GM19455 (cell line): ENCODE results near the gene IL3.
"Not testable (repeated sequence)": the region's sequence is repeated elsewhere in the genome, so short reads cannot be mapped to it uniquely, and the experiment has no call there.

Source experiments
- ATAC-seq: cut with Tn5 transposase; IDR thresholded peaks from one replicate; pipeline ENCODE4 v1.9.1; 2021; ENCODE audit not compliant: unreplicated experiment

The IL3 gene

DNA sequence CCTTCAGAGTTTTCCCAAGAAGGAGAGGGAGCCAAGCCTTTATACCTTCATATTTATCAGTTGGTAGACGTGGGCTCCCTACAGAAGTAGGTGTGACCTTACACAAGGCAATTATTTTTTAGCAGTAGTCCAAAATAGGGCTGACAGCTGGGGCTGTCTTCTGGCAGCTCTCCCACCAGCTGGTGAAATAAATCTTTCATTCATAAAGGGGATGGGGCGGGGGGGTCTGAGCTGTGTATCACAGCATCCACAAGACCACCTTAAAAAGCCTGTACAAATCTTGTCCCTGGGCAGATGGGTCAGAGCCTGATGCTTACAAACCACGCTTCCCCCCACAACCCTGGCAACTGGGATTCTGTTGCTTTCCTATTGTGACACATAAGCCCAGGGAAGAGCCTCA is 32.8 kb downstream of the IL3 start:
- no peak for ATAC-seq

DNA sequence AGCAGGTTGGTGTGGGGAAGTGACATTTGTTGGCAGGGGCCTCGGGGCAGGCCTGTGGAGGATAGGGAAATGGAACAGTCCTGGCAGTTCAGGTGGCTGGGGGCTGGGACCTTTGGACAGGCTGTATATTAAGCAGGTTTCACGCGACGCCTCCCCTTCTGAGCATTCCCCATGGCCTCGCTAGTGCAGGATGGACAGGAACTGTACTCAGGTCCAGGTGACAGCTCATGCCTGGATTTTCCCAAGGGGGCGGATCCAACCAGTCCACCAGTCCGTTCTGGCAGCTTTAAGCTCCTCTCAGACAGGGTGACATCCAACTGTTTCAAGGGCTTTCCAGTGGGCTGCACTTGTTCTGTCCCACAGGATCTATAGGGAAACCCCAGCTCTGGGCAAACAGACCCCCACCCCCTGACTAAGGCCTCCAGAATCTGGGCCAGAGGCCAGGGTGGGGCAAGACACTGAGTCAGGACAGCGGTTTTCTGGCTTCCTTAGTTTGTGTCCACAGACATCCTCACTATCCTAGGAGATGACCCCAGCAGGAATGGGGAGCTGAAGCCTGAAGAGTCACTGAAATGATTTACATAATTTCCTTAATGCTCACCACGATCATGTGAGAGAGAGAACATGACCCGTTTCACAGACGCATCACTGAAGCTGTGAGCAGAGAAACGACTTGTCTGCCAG is 34.1 kb downstream of the IL3 start:
- no peak for ATAC-seq

DNA sequence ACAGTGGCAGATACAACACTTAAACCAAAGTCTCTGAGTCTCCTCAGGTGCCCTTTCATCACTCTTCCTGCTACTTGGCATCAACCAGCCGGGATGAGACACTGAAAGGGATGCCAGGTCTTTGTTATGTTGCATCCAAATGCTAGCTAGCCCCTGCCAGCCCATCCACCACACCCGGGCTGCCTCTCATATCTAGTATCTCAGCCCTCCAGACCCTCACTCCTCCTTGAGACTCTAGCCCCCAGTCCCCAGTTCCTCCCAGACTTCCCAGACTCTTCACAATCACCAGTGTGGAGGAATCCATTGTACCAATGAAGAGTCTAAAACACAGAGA is 34.6 kb downstream of the IL3 start:
- ATAC-seq = no peak

DNA sequence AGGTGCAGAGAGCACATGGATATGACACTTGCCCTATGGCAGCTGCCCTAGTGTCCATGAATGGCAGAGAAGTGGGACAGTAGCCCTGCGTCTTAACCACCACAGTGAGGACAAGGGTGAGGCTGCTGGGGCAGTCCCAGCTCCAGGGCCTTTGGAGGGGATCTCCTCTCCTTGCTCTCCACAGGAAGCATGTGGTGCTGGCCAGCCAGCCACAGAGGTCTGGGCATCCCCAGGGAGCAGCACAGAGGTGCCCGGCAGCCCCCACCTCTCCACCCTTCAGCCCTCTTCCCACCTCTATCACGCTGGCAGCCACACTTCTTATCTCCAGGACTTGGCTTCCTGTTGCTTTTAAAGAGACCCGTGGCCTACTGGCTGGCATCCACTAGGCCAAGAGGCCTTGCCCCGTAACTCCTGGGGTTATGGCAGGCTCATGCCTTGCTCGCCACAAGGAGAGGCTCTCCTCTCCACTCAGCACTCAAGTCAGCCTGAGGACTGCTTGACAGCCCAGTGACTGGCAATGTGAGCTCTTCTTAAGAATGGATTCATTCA is 35.0 kb downstream of the IL3 start:
- ATAC-seq = no peak

DNA sequence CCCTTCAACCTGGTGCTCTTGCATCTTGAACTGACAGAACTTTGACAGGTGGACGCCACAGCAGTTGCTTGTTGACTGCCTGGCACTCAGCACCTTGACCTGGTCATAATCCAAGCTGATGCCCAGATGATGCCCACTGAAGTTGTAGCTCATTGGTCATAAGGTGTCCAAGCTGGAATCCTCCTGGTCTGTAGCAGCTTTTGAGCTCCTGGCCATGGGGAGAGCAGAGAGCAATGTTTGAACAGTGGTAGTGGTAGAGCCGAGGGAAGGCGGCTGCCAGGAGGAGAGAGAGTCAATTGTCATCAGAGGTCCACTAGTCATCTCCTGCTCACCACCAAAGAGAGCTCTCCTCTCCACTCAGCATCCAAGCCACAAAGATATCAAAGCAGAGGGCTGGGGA is 36.4 kb downstream of the IL3 start:
- ATAC-seq = no peak

DNA sequence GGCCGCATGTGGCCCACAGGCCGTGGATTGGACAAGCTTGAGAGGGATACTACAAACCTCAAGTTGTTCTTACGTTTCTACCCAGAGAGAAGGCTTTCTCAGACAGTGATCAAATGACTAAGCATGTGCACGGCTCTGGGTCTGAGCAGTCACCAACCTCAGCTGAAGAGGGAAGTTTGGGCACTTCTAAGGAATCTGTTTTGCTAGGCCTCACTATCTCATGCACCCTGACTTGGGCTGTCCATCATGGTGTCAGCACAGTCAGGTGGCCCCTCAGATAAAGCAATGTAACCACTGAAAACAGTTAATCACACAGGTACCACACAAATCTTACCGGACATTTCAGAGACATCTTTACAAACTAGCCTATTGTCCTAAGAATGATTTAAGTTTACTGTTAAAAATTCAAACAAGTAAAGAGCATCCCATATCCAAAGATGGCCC is 37.7 kb downstream of the IL3 start:
- no peak for ATAC-seq

DNA sequence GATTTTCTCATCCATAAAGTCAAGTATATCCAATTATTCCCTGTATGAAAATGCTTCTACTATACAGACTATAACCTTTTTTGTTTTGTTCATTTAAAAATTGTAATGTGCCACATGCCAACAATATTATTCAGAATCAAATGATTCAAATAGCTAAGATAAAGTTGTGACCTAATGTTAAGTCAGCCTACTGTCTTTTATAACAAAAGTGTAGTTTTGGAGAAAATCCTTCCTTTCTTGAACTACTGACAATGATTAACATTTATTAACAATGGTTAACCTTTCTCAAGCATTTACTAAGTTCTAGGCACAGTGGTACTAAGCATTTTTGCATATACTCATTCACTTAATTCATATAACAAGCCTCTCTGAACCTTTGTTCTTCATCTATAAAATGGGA is 38.2 kb downstream of the IL3 start:
- no peak for ATAC-seq

DNA sequence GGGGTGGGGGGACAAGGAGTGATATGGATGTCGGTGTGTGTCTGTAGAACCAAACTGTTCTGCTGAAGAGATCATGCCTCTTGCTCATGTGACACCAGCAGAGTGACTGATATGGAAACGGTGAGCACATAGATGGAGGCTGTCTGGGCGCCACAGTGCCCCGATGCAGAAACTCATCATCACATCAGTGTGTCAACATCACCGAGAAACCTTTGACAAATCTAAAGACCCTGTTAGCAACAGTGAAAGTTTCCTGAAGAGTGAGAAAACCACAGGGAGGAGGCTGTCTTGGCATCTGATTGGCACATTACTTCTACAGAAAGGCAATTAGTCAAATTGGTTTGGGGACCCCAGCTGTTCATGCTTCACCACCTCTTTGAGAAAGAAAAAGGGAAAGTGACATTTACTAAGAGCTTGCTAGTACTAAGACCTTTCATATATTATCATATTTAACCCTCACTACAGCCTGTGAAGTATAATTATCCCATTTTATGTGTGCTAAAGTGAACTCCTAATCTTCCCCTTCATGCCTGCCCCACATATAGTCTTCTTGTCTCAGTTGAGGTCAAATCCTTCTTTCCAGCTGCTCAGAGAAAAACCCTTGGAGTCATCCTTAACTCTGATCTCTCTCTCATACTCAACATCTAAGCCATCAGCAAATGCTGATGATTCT is 38.8 kb downstream of the IL3 start:
- no peak for ATAC-seq

DNA sequence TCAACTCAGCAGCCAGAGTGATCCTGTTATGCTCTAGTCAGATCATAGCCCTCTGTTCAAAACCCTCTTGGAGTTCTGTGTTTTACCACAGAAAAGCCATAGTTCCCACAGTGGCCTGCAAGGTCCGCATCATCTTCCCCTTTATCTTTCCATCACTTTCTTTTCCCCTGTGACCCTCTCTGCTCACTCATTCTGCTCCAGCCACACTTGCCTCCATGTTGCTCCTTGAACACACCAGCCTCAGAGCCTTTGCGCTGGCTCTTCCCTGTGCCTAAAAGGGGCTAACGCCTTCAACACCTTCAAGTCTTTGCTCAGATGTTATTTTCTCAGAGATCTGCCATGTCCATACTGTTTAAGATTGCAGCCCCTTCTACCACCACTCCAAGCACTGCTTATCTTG is 39.5 kb downstream of the IL3 start:
- no peak for ATAC-seq

DNA sequence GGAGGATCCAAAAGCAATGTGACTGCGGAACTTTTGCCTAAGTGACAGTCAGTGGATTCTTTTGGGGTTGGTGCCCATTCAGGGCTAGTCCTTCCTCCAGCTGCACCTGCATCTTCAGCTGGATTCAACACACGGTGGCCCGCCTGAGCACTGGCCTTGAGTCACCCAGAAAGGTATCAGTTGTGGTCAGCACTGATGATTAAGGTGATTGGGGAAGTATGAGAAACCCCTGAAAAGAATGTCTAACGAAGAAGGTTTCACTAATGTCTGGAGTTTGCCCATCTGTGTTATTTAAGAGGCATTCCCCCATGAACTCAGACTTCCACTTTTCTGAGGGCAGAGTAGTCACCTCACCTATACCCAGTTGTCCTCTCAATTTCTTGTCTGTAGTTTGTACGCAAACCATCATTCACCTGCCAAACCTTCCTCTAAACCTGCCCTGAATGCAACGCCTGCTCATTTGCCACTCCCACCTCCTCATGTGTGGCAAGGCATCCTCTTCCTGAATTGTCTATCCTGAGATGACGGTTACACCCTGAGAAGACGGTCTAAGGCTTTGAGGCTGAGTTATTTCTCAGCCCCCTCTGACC is 40.3 kb downstream of the IL3 start:
- no peak for ATAC-seq

DNA sequence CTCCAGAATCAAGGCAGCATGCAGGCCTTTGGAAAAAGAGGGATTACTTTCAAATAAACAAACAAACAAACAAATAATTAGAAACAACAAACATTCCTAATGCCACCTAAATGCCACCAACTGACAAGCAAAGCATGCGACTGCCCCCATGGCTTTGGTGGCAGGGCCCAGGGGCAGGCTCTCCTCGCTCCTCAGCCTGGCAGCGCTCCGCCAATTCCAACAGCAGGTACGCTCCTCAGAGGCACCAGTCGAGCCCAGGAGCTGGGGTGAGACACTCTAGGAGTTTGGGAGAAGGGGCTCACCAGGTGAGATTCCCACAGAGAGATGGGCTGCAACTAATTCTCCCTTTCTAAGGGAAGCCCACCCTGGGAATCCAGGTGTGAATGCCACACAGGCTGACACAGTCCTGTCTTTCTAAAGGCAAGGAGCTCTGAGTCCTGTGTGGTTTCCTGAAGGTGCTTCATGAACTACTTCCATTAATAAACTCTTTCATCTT is 41.0 kb downstream of the IL3 start:
- ATAC-seq = no peak

DNA sequence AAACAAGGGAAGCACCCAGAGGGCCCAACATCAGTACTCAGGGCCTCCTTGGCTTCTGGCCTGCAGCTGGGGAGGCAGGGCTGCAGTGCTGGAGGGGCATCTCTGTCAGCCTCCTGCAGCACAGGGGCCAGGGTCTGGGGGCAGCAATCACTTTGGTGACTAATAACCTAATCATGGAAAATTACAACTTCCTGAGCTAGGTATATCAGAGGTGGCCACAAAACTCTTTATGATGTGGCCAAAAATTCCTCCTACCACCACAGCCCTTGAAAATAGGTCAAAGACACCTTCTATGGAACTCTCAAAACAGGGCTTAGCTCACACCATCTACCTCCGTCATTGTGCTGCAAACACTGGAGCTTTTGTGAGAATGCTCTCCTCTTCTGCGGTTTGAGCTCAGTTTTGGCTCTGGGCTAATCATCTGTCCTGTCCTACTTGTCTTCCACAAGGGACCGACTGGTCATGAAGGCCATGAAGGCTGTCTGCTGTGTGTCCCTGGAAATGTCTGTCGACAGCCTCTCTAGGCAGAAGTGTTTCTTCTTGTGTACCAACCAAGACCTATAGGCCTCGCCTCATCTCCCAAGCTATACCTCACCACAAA is 41.7 kb downstream of the IL3 start:
- ATAC-seq = no peak

DNA sequence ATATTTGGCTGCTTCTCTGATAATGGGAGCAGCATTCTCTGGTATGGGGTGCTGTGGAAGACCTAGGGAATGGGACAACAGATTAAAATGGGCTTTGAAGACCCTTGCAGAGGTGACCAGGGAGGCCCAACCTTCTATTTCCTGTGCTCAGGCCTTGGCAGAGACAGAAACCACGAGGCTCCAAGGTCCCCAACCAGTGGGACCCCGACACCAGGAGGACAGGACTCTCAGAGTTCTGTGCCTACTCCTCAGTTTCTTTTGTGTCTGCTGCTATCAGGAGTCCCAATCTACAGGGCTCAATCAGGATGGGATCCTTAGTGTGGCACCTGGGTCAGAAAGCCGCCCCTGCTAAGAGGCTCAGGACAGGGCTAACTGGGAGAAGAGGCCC is 42.5 kb downstream of the IL3 start:
- peak; percentile 6 for ATAC-seq

DNA sequence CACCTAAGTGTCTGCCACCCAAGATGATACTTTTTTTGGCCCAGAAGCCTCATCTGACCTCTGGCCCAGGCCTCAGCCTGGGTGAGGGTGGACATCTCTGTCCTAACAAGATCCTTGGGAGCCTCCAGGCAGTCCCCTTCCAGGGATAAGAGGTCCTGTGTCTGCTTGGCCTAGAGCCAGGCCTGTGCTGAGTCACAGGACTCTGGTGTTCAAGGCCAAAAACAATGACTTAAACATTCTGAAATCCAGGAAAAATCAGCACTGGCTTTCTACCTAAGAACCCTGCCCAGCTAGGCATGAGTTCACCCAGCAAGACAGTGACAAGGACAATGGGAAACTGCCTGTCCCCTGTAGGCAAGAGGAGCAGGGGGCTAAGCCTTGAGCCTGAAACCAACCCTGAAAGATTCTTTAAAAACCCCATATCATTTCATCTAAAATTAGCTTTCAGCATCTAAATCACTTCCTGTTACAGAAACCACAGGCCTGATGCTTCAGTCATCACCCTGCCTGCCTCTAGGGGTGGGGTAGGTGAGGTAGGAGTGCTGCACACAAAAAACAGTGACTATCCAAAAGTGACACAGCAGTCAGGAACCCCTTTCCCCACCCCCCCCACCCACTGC is 43.0 kb downstream of the IL3 start:
- ATAC-seq = peak; percentile 69

DNA sequence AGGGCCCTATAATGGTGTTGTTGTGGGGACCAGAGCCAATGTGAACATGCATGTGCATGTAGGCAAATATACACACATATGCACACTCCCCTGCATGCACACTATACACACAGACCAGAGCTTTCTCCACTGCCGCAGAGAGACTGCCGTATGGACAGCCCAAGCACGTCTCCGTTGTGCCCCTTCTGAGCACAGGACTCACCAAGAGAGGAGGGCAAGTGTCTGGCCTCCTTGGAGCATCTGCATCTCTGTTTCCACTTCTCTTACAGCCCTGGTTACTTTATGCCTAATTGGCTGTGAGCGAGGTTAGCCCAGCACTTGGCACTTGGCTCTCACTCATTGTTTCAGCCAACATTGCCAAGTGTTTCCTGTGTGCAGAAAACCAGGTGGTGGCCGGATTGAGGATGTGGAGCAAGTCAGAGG is 43.5 kb downstream of the IL3 start:
- ATAC-seq = peak; percentile 17

DNA sequence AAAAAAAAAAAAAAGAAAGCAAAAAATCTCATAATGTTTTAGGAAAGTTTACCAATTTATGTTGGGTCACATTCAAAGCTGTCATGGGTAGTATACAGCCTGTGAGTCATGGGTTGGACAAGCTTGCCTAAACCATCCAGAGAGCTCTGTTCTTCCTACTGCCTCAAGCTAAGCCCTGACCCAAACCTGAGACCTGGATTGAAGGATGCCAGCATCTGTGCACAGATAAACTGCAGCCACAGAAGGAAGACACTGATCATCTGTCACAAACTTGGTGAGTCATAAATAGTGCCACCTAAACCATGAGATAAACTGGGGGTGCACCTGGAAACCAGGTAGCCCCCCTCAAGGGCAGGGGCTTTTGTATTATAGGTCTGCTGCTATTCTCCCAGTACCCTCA is 44.1 kb downstream of the IL3 start:
- ATAC-seq = no peak

DNA sequence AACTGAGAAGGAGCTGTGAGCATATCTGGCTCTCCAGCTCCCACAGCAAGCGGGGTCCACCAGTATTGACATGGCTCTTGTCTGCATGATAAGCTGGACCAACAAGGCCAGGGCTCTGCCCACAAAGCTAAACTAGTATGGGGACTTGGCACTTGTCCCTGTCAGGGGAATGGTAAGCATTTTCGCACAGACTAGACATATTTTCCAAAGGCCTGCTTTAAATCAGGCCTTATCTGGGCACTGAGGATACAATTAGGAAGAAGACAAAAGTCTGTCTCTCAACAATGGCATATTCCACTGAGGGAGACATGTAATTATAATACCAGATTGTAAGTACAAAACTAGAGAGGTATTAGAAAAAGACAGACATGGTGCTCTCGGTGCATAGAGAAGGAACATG is 45.2 kb downstream of the IL3 start:
- ATAC-seq = no peak

DNA sequence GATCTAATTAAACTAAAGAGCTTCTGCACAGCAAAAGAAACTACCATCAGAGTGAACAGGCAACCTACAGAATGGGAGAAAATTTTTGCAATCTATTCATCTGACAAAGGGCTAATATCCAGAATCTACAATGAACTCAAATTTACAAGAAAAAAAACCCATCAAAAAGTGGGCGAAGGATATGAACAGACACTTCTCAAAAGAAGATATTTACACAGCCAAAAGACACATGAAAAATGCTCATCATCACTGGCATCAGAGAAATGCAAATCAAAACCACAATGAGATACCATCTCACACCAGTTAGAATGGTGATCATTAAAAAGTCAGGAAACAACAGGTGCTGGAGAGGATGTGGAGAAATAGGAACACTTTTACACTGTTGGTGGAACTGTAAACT is 48.0 kb downstream of the IL3 start:
- not testable (repeated sequence) for ATAC-seq

DNA sequence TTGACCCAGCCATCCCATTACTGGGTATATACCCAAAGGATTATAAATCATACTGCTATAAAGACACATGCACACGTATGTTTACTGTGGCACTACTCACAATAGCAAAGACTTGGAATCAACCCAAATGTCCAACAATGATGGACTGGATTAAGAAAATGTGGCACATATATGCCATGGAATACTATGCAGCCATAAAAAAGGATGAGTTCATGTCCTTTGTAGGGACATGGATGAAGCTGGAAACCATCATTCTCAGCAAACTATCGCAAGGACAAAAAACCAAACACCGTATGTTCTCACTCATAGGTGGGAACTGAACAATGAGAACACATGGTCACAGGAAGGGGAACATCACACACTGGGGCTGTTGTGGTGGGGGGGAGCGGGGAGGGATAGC is 48.5 kb downstream of the IL3 start:
- ATAC-seq = not testable (repeated sequence)

DNA sequence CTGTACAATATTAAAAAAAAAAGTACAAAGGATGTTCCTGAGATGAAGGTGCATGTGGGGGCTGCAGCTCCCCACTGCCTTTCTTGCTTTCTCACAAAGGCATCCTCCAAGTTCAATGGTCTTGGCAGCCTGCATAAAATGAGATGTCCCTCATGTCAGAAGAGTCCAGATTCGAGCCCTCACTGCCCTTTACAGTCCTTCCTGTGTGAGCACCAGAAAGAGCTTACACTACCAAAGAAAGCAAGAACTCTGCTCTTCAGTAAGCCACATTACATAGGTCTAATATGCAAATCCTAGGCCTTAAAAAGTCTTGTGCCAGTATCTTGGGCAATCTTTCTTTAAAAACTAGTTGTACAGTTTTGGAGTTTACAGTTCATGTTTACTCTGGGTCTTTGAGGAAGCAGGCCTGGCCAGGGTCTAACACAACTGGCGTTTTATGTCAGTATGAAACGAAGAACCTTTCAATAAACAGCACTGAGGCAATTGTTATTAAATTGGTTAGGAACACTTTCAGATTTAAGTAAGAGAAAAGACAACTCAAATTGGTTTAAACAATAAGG is 49.1 kb downstream of the IL3 start:
- ATAC-seq = no peak

DNA sequence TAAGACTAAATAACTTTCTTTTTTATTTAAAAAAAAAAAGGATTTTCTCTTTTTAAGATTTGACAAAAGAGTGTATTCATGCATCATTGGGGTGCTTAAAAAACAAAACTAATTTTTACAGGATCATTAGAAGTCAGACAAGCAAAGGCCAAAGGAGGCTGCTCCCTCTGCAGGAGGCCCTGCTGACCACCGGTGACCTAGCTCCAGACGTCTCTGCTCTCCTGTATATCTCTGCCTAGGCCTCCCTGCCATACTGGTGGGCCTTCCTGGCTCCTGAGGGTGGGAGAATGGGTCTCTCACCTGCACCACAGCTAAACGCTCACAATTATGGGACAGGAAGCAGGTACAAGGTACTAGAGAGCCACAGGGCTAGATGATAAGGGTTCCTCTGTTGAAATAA is 49.7 kb downstream of the IL3 start:
- ATAC-seq = no peak
